Astrocyte (in vitro differentiated cells and primary cell): ENCODE results near the gene LRMDA. TPM values are rescaled to one million over a fixed set of nuclear protein-coding genes. Genes with fewer than 3 reads are reported as not detected.

Experiments
- DNase-seq: peaks from one replicate; pipeline ENCODE4 v3.0.0-alpha.2; 2010; ENCODE audit warnings: low read depth
- FAIRE-seq: peaks from 2 replicates; lab custom pipeline; 2011; peaks lifted over from hg19 to GRCh38; lab: Jason Lieb, UNC
- H2AFZ ChIP-seq: 2 replicates; pipeline ENCODE4 v1.6.0; 2012; ENCODE audit warnings: low read depth, low read length, inconsistent platforms
- H3K27ac ChIP-seq: 2 replicates; pipeline ENCODE4 v1.5.1; 2011; ENCODE audit warnings: low read depth, low read length, inconsistent platforms
- H3K27me3 ChIP-seq: 2 replicates; pipeline ENCODE4 v1.6.0; 2011; ENCODE audit warnings: low read length, inconsistent platforms; ENCODE audit not compliant: insufficient read depth
- H3K36me3 ChIP-seq: 2 replicates; pipeline ENCODE4 v1.5.1; 2011; ENCODE audit warnings: low read length, inconsistent platforms; ENCODE audit not compliant: insufficient read depth
- H3K4me1 ChIP-seq: 2 replicates; pipeline ENCODE4 v1.5.1; 2011; ENCODE audit warnings: low read length, inconsistent platforms; ENCODE audit not compliant: insufficient read depth
- H3K4me2 ChIP-seq: 2 replicates; pipeline ENCODE4 v1.6.0; 2012; ENCODE audit warnings: low read length, inconsistent platforms
- H3K4me3 ChIP-seq: 2 replicates; pipeline ENCODE4 v1.5.1; 2011; ENCODE audit warnings: low read depth, mild to moderate bottlenecking, low read length, inconsistent platforms; ENCODE audit not compliant: insufficient read depth
- H3K79me2 ChIP-seq: 2 replicates; pipeline ENCODE4 v1.6.0; 2012; ENCODE audit warnings: mild to moderate bottlenecking, low read length, inconsistent platforms; ENCODE audit not compliant: insufficient read depth
- H3K9ac ChIP-seq: 2 replicates; pipeline ENCODE4 v1.6.0; 2012; ENCODE audit warnings: mild to moderate bottlenecking, low read length, inconsistent platforms
- H3K9me3 ChIP-seq: 2 replicates; pipeline ENCODE4 v1.5.1; 2012; ENCODE audit warnings: low read depth, mild to moderate bottlenecking, low read length, inconsistent platforms; ENCODE audit not compliant: insufficient read depth
- H4K20me1 ChIP-seq: 2 replicates; pipeline ENCODE4 v1.6.0; 2012; ENCODE audit warnings: low read length, inconsistent platforms; ENCODE audit not compliant: insufficient read depth
- H3K27ac Mint-ChIP-seq: one replicate; pipeline ENCODE4 v1.8.0; 2021; ENCODE audit warnings: mild to moderate bottlenecking, mixed read lengths; ENCODE audit not compliant: unreplicated experiment
- H3K27me3 Mint-ChIP-seq: one replicate; pipeline ENCODE4 v1.8.0; 2021; ENCODE audit warnings: low read depth, mixed read lengths; ENCODE audit not compliant: unreplicated experiment
- H3K36me3 Mint-ChIP-seq: one replicate; pipeline ENCODE4 v1.8.0; 2021; ENCODE audit warnings: low read depth, mixed read lengths; ENCODE audit not compliant: unreplicated experiment
- H3K4me1 Mint-ChIP-seq: one replicate; pipeline ENCODE4 v1.8.0; 2021; ENCODE audit warnings: low read depth, mixed read lengths; ENCODE audit not compliant: unreplicated experiment
- H3K4me3 Mint-ChIP-seq: one replicate; pipeline ENCODE4 v1.8.0; 2021; ENCODE audit warnings: mild to moderate bottlenecking, moderate library complexity, mixed read lengths; ENCODE audit not compliant: unreplicated experiment
- H3K9me3 Mint-ChIP-seq: one replicate; pipeline ENCODE4 v1.8.0; 2021; ENCODE audit warnings: mild to moderate bottlenecking, mixed read lengths; ENCODE audit not compliant: unreplicated experiment
- EZH2 ChIP-seq: IDR thresholded peaks from 2 replicates; pipeline ENCODE4 v1.6.1; 2012; ENCODE audit warnings: mild to moderate bottlenecking, low read length, inconsistent platforms; ENCODE audit not compliant: insufficient read depth
- total RNA-seq: library from RNA; stranded (reverse); gene quantifications from 2 replicates; pipeline ENCODE4 v1.2.1, GENCODE V29; 2021
- TF ChIP-seq, protein P1 (sequence below): IDR thresholded peaks from 2 replicates; pipeline ENCODE4 v1.5.1; 2011; ENCODE audit warnings: low read depth, mild to moderate bottlenecking, inconsistent platforms, low read length, moderate library complexity; ENCODE audit not compliant: insufficient read depth

Gene LRMDA
- total RNA-seq, 1 donor from 2014 or later: 2.7 TPM

DNA sequence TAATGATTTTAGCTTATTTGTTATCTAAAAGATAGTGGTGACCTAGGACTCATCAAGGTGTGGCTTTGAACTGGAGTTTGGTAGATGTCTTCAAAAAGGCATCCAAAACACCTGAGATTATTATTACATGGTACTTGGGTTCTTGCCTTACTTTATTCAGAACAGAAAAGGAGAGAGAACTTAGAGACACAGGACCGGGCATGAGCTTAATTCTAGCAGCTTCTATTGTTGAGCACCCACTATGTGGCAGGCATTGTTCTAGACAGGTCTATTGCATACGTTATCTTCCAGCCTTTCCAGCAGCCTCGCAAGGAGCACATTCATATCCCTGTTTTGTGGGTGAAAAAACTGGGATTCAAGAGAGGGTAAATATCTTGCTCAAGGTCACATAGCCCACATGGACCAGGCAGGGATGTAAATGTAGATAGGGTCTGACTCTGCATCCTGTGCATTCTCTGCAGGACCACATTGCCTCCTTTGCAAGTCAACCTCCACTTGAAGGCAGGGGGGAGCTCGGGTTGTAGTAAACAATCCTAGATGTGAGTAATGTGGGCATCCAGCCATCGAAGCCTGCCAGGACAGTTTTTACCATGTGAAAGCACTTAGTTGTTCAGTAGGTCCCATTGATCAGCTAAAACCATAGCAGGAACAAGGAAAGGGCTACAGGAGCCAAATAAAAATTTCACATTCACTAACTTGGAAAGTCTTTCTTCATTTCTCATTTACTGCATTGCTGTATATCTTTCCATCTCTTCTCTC is 551.4 kb downstream of the LRMDA start:
- Histone ChIP-seq H3K4me1 (peaks cover 4% of the 10 kb centered on the region), H3K36me3 (no peaks in the 10 kb centered on the region), H2AFZ (no peak overlapping the region), H3K4me2 (no peak overlapping the region), H3K4me3 (no peak overlapping the region), H3K27ac (no peak overlapping the region), H4K20me1 (no peaks in the 10 kb centered on the region), H3K79me2 (no peaks in the 10 kb centered on the region), H3K9ac (no peak overlapping the region), H3K27me3 (no peaks in the 10 kb centered on the region), H3K9me3 (no peaks in the 10 kb centered on the region)
- no peak for TF ChIP-seq EZH2
- TF ChIP-seq, protein P1, sequence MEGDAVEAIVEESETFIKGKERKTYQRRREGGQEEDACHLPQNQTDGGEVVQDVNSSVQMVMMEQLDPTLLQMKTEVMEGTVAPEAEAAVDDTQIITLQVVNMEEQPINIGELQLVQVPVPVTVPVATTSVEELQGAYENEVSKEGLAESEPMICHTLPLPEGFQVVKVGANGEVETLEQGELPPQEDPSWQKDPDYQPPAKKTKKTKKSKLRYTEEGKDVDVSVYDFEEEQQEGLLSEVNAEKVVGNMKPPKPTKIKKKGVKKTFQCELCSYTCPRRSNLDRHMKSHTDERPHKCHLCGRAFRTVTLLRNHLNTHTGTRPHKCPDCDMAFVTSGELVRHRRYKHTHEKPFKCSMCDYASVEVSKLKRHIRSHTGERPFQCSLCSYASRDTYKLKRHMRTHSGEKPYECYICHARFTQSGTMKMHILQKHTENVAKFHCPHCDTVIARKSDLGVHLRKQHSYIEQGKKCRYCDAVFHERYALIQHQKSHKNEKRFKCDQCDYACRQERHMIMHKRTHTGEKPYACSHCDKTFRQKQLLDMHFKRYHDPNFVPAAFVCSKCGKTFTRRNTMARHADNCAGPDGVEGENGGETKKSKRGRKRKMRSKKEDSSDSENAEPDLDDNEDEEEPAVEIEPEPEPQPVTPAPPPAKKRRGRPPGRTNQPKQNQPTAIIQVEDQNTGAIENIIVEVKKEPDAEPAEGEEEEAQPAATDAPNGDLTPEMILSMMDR: no peak
- Mint-ChIP-seq H3K4me3 (no peak overlapping the region), H3K36me3 (no peaks in the 10 kb centered on the region), H3K4me1 (peaks cover 7% of the 10 kb centered on the region), H3K27me3 (peaks cover 19% of the 10 kb centered on the region), H3K9me3 (peaks cover under 1% of the 10 kb centered on the region), H3K27ac (no peak overlapping the region)
- FAIRE-seq (no peak), DNase-seq (peak; percentile 51)

- no peak overlapping the region for H3K4me2 ChIP-seq
- DNase-seq: no peak
- Mint-ChIP-seq H3K36me3 (no peaks in the 10 kb centered on the region), H3K27ac (no peak overlapping the region), H3K4me3 (no peak overlapping the region), H3K4me1 (peaks cover 2% of the 10 kb centered on the region), H3K27me3 (peaks cover 19% of the 10 kb centered on the region), H3K9me3 (no peaks in the 10 kb centered on the region)
- H3K9me3 ChIP-seq: no peaks in the 10 kb centered on the region
- H3K27me3 ChIP-seq: no peaks in the 10 kb centered on the region
- no peaks in the 10 kb centered on the region for H3K36me3 ChIP-seq
- H4K20me1 ChIP-seq: no peaks in the 10 kb centered on the region
- no peak overlapping the region for H2AFZ ChIP-seq
- no peak for FAIRE-seq
- no peaks in the 10 kb centered on the region for H3K79me2 ChIP-seq
- H3K4me3 ChIP-seq: no peak overlapping the region
- H3K4me1 ChIP-seq: peaks cover 6% of the 10 kb centered on the region
- H3K27ac ChIP-seq: no peak overlapping the region
- no peak overlapping the region for H3K9ac ChIP-seq
- TF ChIP-seq EZH2: no peak
- TF ChIP-seq, protein P1: no peak
Observed at GRCh38 chr10:75984067-75984466, 552.6 kb downstream of the LRMDA start.

GRCh38 chr10:75987616-75988015 is 556.2 kb downstream of the LRMDA start:
- no peak for TF ChIP-seq EZH2
- TF ChIP-seq, protein P1: no peak
- FAIRE-seq (peak; percentile 23), DNase-seq (peak; percentile 44)
- Histone ChIP-seq H3K4me3 (no peak overlapping the region), H3K27ac (no peak overlapping the region), H3K9ac (no peak overlapping the region), H3K36me3 (no peaks in the 10 kb centered on the region), H4K20me1 (no peaks in the 10 kb centered on the region), H3K4me2 (no peak overlapping the region), H3K27me3 (no peaks in the 10 kb centered on the region), H3K79me2 (no peaks in the 10 kb centered on the region), H3K4me1 (peaks cover 6% of the 10 kb centered on the region), H2AFZ (no peak overlapping the region), H3K9me3 (no peaks in the 10 kb centered on the region)
- H3K27me3 Mint-ChIP-seq: peaks cover 15% of the 10 kb centered on the region
- no peaks in the 10 kb centered on the region for H3K9me3 Mint-ChIP-seq
- H3K27ac Mint-ChIP-seq: peak overlapping the region; percentile 43
- H3K36me3 Mint-ChIP-seq: no peaks in the 10 kb centered on the region
- no peak overlapping the region for H3K4me3 Mint-ChIP-seq
- peaks cover 2% of the 10 kb centered on the region for H3K4me1 Mint-ChIP-seq
